UCSD-AML1 (cell line): ENCODE data around the gene KCTD16.
A peak's percentile ranks its signal among the peaks of the same experiment; 100 is the strongest.

Experiments
- DNase-seq: peaks from one replicate; lab custom pipeline; 2025; ENCODE audit not compliant: unreplicated experiment; lab: John Stamatoyannopoulos, UW

KCTD16 gene

GRCh38 chr5:144451187-144451973 is 280.7 kb downstream of the KCTD16 start:
- DNase-seq = no peak

DNA sequence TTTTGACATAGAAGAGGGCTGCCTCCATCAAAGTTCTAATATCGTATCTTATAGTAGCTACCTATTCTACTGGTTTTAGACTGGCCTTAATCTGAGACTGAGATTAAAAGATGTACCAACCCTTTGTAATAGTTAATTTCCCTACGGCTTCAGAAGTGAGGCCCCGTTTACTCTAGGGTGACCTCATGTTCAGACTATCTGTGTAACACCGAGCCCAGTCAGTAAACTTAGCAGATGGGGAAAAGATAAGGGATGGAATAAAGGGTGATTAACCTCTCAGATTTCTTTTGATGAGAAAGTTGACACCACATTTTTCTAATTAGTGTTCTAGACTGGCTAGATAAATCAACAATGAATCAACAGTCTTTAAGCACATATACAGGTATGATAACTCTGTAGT is 283.1 kb downstream of the KCTD16 start:
- DNase-seq = no peak

DNA sequence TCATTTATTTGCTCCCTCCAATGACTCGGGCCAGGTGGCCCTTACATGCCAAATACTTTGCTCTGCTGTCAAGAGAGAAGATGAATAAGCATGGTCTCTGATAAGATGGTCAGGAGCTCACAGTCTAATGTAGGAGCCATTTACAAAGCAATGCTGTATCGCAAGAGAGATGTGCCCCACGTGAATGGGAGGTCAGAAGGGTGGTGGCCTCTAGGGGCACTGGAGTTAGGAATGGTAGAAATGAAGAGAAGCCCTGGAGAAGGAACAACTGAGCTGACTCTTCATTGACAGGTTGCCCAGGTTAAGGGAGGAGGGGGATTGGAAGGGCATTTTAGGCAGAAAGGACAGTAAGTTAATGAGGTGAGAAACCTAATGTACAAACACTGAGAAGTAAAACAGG is 286.5 kb downstream of the KCTD16 start:
- no peak for DNase-seq

DNA sequence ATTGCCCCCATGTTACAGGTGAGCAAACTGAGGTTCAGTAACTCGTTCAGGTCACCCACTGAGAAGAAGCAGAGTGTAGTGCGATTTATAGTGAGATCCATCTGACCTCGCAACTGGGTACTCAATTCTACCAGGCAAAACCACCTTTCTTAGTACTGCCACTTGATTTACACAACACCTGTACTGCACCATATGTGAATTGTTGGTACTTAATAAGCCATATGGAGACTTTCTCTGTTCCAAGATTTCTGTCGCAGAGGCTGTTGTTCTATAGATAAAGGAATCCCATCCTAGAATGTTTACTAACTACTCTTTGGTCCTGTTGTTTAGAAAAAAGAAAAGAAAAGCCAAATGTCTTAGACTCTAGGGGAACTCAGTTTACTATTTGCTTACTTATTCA is 287.5 kb downstream of the KCTD16 start:
- DNase-seq = no peak

- no peak for DNase-seq
Observed at GRCh38 chr5:144460600-144460999, 289.9 kb downstream of the KCTD16 start.

GRCh38 chr5:144462577-144462976 is 291.9 kb downstream of the KCTD16 start:
- no peak for DNase-seq

- DNase-seq = no peak
Observed at GRCh38 chr5:144463481-144464223, 293.0 kb downstream of the KCTD16 start.

- no peak for DNase-seq
Observed at GRCh38 chr5:144464306-144464705, 293.6 kb downstream of the KCTD16 start.

- DNase-seq = no peak
Observed at GRCh38 chr5:144465441-144465840, 294.8 kb downstream of the KCTD16 start.

DNA sequence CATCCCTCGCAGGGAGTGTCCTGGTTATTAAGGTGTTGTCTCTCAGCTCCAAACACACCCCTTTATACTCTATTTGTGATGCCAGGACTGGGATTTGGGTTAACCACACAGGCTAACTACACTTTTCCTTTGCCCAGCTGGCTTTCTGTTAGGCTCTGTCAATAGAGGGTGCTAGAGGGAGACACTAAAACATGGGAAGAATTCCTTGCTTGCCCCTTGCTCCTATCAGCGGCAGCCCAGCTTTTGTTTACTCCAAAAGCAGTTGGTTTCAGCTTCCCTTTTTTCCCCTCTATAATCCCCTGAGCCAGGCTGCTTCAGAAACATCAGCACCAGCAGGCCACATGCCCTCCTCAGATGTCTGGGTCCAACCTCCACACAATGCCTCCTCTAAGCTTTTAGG is 297.1 kb downstream of the KCTD16 start:
- DNase-seq = peak; percentile 13

DNA sequence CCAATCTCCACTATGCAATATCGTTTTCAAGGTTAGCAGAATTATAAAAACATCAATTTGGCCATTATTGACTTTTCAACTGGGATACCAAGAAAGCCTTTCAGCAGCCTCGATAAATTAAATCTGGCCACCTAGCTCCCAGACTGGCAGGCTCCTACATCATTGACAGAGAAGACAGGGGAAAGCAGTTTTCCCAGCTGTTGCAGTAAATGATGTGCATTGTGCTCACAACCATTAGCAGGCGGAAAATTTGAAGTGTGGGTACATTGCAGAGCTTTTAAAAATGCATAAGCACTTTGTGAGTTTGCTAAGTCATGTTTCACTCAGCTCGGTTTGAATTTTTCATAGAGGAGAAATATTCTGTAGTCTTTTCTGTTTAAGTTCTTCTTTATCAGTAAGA is 297.9 kb downstream of the KCTD16 start:
- no peak for DNase-seq

DNA sequence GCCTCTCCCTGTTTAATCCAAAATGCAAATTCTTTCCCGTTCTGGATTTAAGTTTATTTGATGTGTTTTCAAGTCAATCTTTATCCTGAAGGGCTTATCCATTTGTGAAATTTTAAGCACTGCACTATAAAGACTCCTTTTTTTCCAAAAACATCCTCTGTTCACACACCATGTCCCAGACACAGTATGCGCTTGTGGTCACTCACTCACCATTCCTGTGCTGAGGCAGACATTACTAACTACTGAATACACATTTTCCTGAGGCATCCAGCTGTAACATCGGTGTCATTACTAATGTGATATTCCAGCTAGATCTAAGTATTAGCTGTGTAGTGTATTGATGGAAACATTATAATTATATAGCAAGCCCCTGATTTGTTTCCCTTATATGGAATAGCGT is 298.4 kb downstream of the KCTD16 start:
- DNase-seq = no peak

DNA sequence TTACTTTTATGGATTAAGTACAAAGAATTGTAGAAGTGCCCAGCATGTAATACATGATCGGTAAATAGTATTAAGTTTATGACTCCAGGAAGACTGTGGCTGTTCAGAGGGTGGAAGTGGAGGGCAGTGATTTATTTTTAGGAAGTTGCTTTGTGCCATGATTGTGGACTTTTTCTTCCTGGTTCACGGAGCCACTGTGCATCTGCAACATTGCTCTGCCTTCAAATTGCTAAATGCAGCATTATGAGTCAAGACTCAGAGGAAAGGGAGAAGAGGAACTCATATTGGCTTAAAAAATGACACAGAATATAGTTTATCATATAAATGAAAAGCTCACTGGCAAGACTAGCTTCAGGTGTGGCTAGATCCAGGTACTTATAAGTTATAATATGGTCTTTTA is 301.5 kb downstream of the KCTD16 start:
- no peak for DNase-seq

GRCh38 chr5:144473650-144474049 is 303.0 kb downstream of the KCTD16 start:
- no peak for DNase-seq

- DNase-seq = no peak
Observed at GRCh38 chr5:144478565-144478964, 307.9 kb downstream of the KCTD16 start.

DNA sequence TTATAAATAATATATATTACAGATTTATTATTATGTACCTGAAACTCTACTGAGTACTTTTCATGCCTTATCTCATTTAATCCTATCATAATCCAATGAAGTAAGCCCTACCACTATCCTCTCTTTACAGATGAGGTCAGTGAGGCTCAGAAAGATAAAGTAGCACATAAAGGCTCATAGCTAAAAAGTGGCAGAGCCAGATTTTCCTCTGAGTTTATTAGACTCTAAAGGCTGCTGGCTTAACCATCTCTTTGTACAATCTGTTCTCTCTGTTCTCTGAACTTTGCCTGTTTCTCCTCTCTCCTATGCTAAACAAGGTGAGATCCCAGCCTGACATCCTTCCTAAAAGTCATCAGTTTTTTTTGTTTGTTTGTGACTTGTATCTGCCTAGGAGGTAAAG is 311.2 kb downstream of the KCTD16 start:
- DNase-seq = no peak

GRCh38 chr5:144484124-144484897 is 313.6 kb downstream of the KCTD16 start:
- DNase-seq = no peak

DNA sequence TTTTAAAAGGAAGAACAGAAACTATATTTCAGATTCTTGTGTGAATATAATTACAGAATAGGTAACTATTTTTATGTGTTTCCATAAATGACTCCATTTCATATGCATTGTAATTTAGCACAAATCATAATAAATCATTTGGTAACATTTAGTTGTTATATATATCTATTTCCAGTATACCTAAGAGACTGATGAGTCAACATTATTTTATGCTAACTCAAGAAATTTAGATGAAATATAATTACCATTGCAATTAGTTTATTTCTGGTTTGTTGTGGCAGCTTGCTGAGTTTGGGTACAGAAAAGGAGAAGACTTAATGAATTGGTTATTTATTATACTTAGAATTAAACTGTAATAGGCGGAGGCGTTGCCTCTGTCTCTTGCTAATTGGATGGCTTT is 314.9 kb downstream of the KCTD16 start:
- DNase-seq = no peak

- no peak for DNase-seq
Observed at GRCh38 chr5:144487207-144487606, 316.5 kb downstream of the KCTD16 start.

DNA sequence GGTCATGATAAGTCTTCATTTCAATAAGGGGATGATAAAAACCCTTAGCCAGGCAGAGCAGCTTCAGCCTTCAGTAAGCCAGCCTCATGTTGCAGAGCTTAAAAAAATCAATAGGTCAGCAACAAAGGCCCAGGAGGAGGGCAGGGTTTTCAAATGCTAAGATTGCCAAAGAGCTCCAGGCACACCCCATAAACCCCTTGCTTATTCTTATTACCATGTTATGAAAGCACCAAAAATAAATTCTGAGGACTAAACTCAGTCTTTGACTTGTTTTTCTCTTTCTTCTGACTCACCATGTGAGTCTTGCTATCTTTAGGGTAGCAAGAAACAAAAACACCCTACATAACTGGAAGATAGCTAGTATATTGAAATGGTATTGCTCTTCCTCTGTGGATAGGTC is 317.1 kb downstream of the KCTD16 start:
- no peak for DNase-seq

GRCh38 chr5:144503123-144503522 is 332.4 kb downstream of the KCTD16 start:
- no peak for DNase-seq
